ENCODE data around the gene YBX3. TPM values are rescaled to one million over a fixed set of nuclear protein-coding genes. Genes with fewer than 3 reads are reported as not detected.

The YBX3 gene
- total and polyA plus RNA-seq, 2 of the 4 experiments (the other 2 are of a cell fraction): 33.7 to 132 TPM

GRCh38 chr12:10667581-10667980, 55.5 kb downstream of the YBX3 start:
- Histone ChIP-seq H3K4ac (ENCODE audit: low read depth, low read length) (no peak overlapping the region), H3K9me3 (ENCODE audit: control insufficient read depth, insufficient read depth, low read length) (no peaks in the 10 kb centered on the region), H4K91ac (ENCODE audit: insufficient read depth, low read depth, low read length) (no peak overlapping the region), H4K5ac (ENCODE audit: low read depth, low read length) (no peak overlapping the region), H2AK9ac (replicated peaks; ENCODE audit: low read depth, low read length, poor library complexity) (no peak overlapping the region), H3K14ac (replicated peaks; ENCODE audit: low read depth, low read length) (no peak overlapping the region), H3K18ac (ENCODE audit: low read depth, low read length) (no peak overlapping the region), H3K56ac (ENCODE audit: extremely low read depth, insufficient read depth, low read length) (no peak overlapping the region), H3K9ac (ENCODE audit: low read depth, low read length) (no peak overlapping the region), H2BK20ac (ENCODE audit: low read depth, low read length) (no peak overlapping the region), H2BK5ac (ENCODE audit: low read depth, low read length, poor library complexity, severe bottlenecking) (no peak overlapping the region), H3K4me1 (ENCODE audit: control insufficient read depth, insufficient read depth, low read length) (no peaks in the 10 kb centered on the region), H3K9me1 (ENCODE audit: insufficient read depth, low read length) (no peaks in the 10 kb centered on the region), H3K23ac (ENCODE audit: low read depth, low read length) (no peak overlapping the region), H2AK5ac (ENCODE audit: low read depth, low read length) (no peak overlapping the region), H3K27me3 (ENCODE audit: control insufficient read depth, insufficient read depth, low read length) (peaks cover 10% of the 10 kb centered on the region), H3K4me2 (ENCODE audit: low read depth, low read length) (no peak overlapping the region), H3K27ac (ENCODE audit: insufficient read depth, low read length) (no peak overlapping the region), H2AFZ (replicated peaks; ENCODE audit: low read length, poor library complexity) (no peak overlapping the region), H3K79me1 (ENCODE audit: low read depth in 1 of 2, low read length in 2 of 2) (no peaks in the 10 kb centered on the region), H4K8ac (ENCODE audit: low read depth in 2 of 2, low read length in 2 of 2) (no peak overlapping the region), H3K36me3 (ENCODE audit: control insufficient read depth, insufficient read depth, low read length) (no peaks in the 10 kb centered on the region), H3K4me3 (ENCODE audit: insufficient read depth, low read depth, low read length) (no peak overlapping the region), H2BK15ac (ENCODE audit: low read depth, low read length) (no peak overlapping the region), H4K20me1 (ENCODE audit: insufficient read depth, low read length) (no peaks in the 10 kb centered on the region), H2BK120ac (ENCODE audit: low read depth, low read length) (no peak overlapping the region)
- no CpG with 5 or more reads among the region's 1 CpG for WGBS, 2 experiments (ENCODE audit: extremely low coverage in 2 of 2, insufficient read length in 1 of 2)
- no peak for TF ChIP-seq MAFK (IDR thresholded peaks at IDR 0.05; ENCODE audit: low read depth, low read length)
- no peak for TF ChIP-seq CEBPB (IDR thresholded peaks at IDR 0.05; ENCODE audit: low read depth, low read length)
- TF ChIP-seq, protein P1, sequence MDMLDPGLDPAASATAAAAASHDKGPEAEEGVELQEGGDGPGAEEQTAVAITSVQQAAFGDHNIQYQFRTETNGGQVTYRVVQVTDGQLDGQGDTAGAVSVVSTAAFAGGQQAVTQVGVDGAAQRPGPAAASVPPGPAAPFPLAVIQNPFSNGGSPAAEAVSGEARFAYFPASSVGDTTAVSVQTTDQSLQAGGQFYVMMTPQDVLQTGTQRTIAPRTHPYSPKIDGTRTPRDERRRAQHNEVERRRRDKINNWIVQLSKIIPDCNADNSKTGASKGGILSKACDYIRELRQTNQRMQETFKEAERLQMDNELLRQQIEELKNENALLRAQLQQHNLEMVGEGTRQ (IDR thresholded peaks at IDR 0.05; ENCODE audit: low read depth, low read length): no peak
- TF ChIP-seq CTCF (conservative IDR thresholded peaks at IDR 0.05; ENCODE audit: low read depth, low read length): no peak
- TF ChIP-seq NFE2L2 (IDR thresholded peaks at IDR 0.05; ENCODE audit: low read depth, low read length): no peak
- TF ChIP-seq SMC3 (IDR thresholded peaks at IDR 0.05; ENCODE audit: low read depth, low read length): no peak
- TF ChIP-seq FOS (IDR thresholded peaks at IDR 0.05; ENCODE audit: low read depth, low read length): no peak
- no peak for TF ChIP-seq MXI1 (IDR thresholded peaks at IDR 0.05; ENCODE audit: borderline replicate concordance, low read depth, low read length)
- no peak for TF ChIP-seq RAD21 (IDR thresholded peaks at IDR 0.05; ENCODE audit: low read length)
- TF ChIP-seq, protein P2, sequence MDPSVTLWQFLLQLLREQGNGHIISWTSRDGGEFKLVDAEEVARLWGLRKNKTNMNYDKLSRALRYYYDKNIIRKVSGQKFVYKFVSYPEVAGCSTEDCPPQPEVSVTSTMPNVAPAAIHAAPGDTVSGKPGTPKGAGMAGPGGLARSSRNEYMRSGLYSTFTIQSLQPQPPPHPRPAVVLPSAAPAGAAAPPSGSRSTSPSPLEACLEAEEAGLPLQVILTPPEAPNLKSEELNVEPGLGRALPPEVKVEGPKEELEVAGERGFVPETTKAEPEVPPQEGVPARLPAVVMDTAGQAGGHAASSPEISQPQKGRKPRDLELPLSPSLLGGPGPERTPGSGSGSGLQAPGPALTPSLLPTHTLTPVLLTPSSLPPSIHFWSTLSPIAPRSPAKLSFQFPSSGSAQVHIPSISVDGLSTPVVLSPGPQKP (IDR thresholded peaks at IDR 0.05; ENCODE audit: borderline replicate concordance, low read depth, low read length): no peak
- TF ChIP-seq CHD1 (IDR thresholded peaks at IDR 0.05; ENCODE audit: low read depth, low read length): no peak
- TF ChIP-seq POLR2A (IDR thresholded peaks at IDR 0.05; ENCODE audit: low read depth, low read length): no peak
- no peak for TF ChIP-seq BHLHE40 (IDR thresholded peaks at IDR 0.05; ENCODE audit: low read depth, low read length)
- TF ChIP-seq MAZ (IDR thresholded peaks at IDR 0.05; ENCODE audit: borderline replicate concordance, low read depth, low read length): no peak
- no peak for TF ChIP-seq RFX5 (IDR thresholded peaks at IDR 0.05; ENCODE audit: low read depth, low read length)
- no peak for TF ChIP-seq RCOR1 (IDR thresholded peaks at IDR 0.05; ENCODE audit: insufficient replicate concordance, low read length)
- ChIA-PET POLR2A (ENCODE audit: unreplicated experiment) (no interaction called here), CTCF (interaction anchor here (0.5 to 0.7 kb wide), 2 partner anchors 25 to 201 kb away, joined by 3 read pairs; no protein-coding TSS in a partner anchor)
- no TSS peak for BruUV-seq (replicated peaks)
- no peak for DNase-seq
- ATAC-seq (ENCODE audit: low read depth): no peak
- in situ Hi-C loops (cut with MboI; ENCODE audit: low sequenced_read_pairs) (no loop called here), dilution Hi-C loops (cut with HindIII; ENCODE audit: low sequenced_read_pairs, unreplicated experiment) (no loop called here), intact Hi-C loops (cut with micrococcal nuclease) (loop anchor here (5.0 kb wide), 1 partner anchor 45 kb away; no protein-coding TSS in a partner anchor)

All from IMR-90 (cell line).